Neuronal stem cell (in vitro differentiated cells): ENCODE measurements around the gene TMEM59.
A peak's percentile ranks its signal among the peaks of the same experiment; 100 is the strongest.
"Not testable (repeated sequence)": the region's sequence is repeated elsewhere in the genome, so short reads cannot be mapped to it uniquely, and the experiment has no call there.

Source experiments
- DNase-seq: peaks from one replicate; pipeline ENCODE4 v3.0.0-alpha.2; 2013; ENCODE audit warnings: low spot score
- H2AFZ ChIP-seq: one replicate; pipeline ENCODE4 v1.6.1; 2013; ENCODE audit warnings: mild to moderate bottlenecking, low read length, inconsistent platforms
- H2AK5ac ChIP-seq: 2 replicates; pipeline ENCODE4 v1.6.1; 2013; ENCODE audit warnings: low read depth, mild to moderate bottlenecking, inconsistent platforms, low read length, moderate library complexity, mixed read lengths
- H2BK120ac ChIP-seq: 2 replicates; pipeline ENCODE4 v1.6.1; 2013; ENCODE audit warnings: low read depth, mild to moderate bottlenecking, inconsistent platforms, low read length, moderate library complexity, mixed read lengths
- H2BK12ac ChIP-seq: one replicate; pipeline ENCODE4 v1.6.1; 2013; ENCODE audit warnings: low read length, inconsistent platforms
- H2BK15ac ChIP-seq: 2 replicates; pipeline ENCODE4 v1.6.1; 2013; ENCODE audit warnings: mild to moderate bottlenecking, low read length, inconsistent platforms, mixed read lengths
- H2BK5ac ChIP-seq: one replicate; pipeline ENCODE4 v1.6.1; 2013; ENCODE audit warnings: inconsistent platforms, mild to moderate bottlenecking, low read length, moderate library complexity
- H3K14ac ChIP-seq: one replicate; pipeline ENCODE4 v1.6.1; 2013; ENCODE audit warnings: low read length, inconsistent platforms
- H3K18ac ChIP-seq: 2 replicates; pipeline ENCODE4 v1.6.1; 2013; ENCODE audit warnings: low read length, inconsistent platforms
- H3K23ac ChIP-seq: 2 replicates; pipeline ENCODE4 v1.6.1; 2013; ENCODE audit warnings: low read depth, mild to moderate bottlenecking, mixed read lengths, low read length, inconsistent platforms; ENCODE audit not compliant: poor library complexity
- H3K27ac ChIP-seq: replicated peaks from 3 replicates; pipeline ENCODE4 v1.5.1; 2013; ENCODE audit warnings: low read length, inconsistent platforms
- H3K27me3 ChIP-seq, 3 experiments: 2 replicates each; pipeline ENCODE4 v1.6.1; 2013; ENCODE audit warnings: low read length in 3 of 3, mild to moderate bottlenecking in 2 of 3, inconsistent platforms in 1 of 3, low read depth in 1 of 3, mixed read lengths in 1 of 3, moderate library complexity in 1 of 3; ENCODE audit not compliant: control insufficient read depth in 3 of 3, insufficient read depth in 3 of 3
- H3K36me3 ChIP-seq, 2 donors: replicated peaks in 1 of 2; 2 replicates each; pipeline ENCODE4 v1.6.1; 2013; ENCODE audit warnings: low read length in 2 of 2; ENCODE audit not compliant: control insufficient read depth in 2 of 2, insufficient read depth in 2 of 2
- H3K4ac ChIP-seq: 2 replicates; pipeline ENCODE4 v1.6.1; 2013; ENCODE audit warnings: inconsistent platforms, mild to moderate bottlenecking, low read length, moderate library complexity
- H3K4me1 ChIP-seq, 2 donors: 1 replicate in 1 of 2; 2 replicates in 1 of 2; pipeline ENCODE4 v1.6.1; 2013; ENCODE audit warnings: low read length in 2 of 2, low read depth in 1 of 2; ENCODE audit not compliant: control insufficient read depth in 2 of 2, insufficient read depth in 1 of 2
- H3K4me2 ChIP-seq: one replicate; pipeline ENCODE4 v1.6.1; 2013; ENCODE audit warnings: mild to moderate bottlenecking, low read length, inconsistent platforms; ENCODE audit not compliant: insufficient read depth, poor library complexity, severe bottlenecking
- H3K4me3 ChIP-seq, 2 donors: 2 replicates each; pipeline ENCODE4 v1.5.1; 2013; ENCODE audit warnings: low read length in 2 of 2, mild to moderate bottlenecking in 2 of 2, inconsistent platforms in 1 of 2, moderate library complexity in 1 of 2
- H3K79me1 ChIP-seq: one replicate; pipeline ENCODE4 v1.6.1; 2013; ENCODE audit warnings: low read depth, mild to moderate bottlenecking, inconsistent platforms, low read length, moderate library complexity
- H3K9ac ChIP-seq: one replicate; pipeline ENCODE4 v1.6.1; 2013; ENCODE audit warnings: mild to moderate bottlenecking, low read depth, low read length, inconsistent platforms; ENCODE audit not compliant: poor library complexity
- H3K9me3 ChIP-seq, 2 donors: replicated peaks in 1 of 2; 2 replicates each; pipeline versions ENCODE3 to v1.6.1; 2013; ENCODE audit warnings: low read length in 2 of 2, mild to moderate bottlenecking in 2 of 2, inconsistent platforms in 1 of 2, low read depth in 1 of 2, mixed read lengths in 1 of 2, moderate library complexity in 1 of 2; ENCODE audit not compliant: control insufficient read depth in 2 of 2, insufficient read depth in 1 of 2
- H4K8ac ChIP-seq: one replicate; pipeline ENCODE4 v1.6.1; 2013; ENCODE audit warnings: low read depth, mild to moderate bottlenecking, inconsistent platforms, low read length, moderate library complexity
- H4K91ac ChIP-seq: one replicate; pipeline ENCODE4 v1.6.1; 2013; ENCODE audit warnings: low read length, low read depth, mild to moderate bottlenecking, inconsistent platforms; ENCODE audit not compliant: poor library complexity
- WGBS, 2 donors: extraction: QIAGEN DNeasy Blood & Tissue Kit; methylation state at CpG; one replicate each; pipeline ENCODE4 v1.1.7; 2013; ENCODE audit warnings: missing lambda C conversion rate in 2 of 2, mixed read lengths in 1 of 2; ENCODE audit not compliant: insufficient read length in 2 of 2, insufficient replicate concordance in 1 of 2; ENCODE audit errors: extremely low coverage in 2 of 2; 5-methylcytosine and 5-hydroxymethylcytosine counted together

Gene TMEM59

DNA sequence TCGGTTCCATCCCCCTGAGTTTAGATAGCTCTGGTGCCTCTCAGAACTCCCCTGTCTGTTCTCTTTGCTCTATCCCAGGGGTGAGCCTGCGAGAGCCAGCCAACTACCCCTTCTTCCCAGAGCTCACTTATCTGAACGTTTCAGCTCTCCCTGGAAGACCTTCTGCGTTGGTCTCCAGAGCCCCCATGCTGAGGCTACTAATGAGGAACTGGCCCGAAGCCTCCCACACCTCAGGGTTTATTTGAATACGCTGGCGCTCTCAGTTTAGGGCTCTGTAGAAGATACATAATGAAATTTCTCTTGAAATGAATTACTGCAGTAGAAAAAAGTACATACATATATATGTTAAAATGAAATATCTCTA is 43.9 kb upstream of the TMEM59 start:
- Histone ChIP-seq H2AK5ac (no peak overlapping the region), H3K9me3 (no peaks in the 10 kb centered on the region), H4K8ac (no peak overlapping the region), H3K9ac (no peak overlapping the region), H3K79me1 (no peaks in the 10 kb centered on the region), H3K4me1 (peaks cover 0 to 2% of the 10 kb centered on the region in 2 donors), H3K14ac (no peak overlapping the region), H3K27me3 (peaks cover 0 to 16% (median 0%) of the 10 kb centered on the region in 3 experiments), H3K27ac (no peak overlapping the region), H3K4me3 (no peak overlapping the region), H3K23ac (no peak overlapping the region), H3K36me3 (peaks cover 0 to 14% of the 10 kb centered on the region in 2 donors), H2BK12ac (no peak overlapping the region), H3K4ac (no peak overlapping the region), H4K91ac (no peak overlapping the region), H2BK5ac (no peak overlapping the region), H2BK15ac (no peak overlapping the region), H2BK120ac (no peak overlapping the region), H3K4me2 (no peak overlapping the region), H3K18ac (no peak overlapping the region), H2AFZ (no peak overlapping the region)
- no CpG with 5 or more reads among the region's 7 CpGs for WGBS, 2 donors
- DNase-seq = no peak

DNA sequence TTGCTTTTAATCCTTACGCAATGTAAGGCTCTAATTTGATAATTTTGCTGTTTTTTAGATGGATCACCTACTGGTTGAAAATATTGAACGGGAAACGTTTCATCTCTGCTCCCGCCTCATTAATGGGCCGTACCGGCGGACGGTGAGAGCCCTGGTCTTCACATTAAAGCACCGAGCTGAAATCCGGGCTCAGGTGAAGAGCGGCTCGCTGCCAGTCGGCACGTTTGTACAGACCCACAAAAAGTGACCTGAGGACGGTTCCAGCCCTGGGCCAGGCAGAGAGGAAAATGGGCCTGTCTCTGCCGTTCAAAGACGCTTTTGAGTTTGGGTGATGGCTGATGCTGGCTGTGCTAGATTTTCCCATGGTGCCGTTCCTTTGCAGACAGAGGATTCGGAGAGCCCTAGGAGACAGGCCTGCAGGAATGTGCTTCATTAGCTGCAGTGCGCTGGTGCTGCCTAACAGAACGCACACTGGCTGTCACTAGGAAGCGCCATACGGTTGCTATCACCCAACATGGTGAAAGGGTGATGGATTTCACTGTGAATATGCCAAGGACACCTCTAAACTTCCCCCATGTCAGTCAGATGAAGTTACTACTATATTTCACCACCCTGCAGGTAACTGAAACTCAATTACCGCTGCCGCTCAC is 43.3 kb upstream of the TMEM59 start:
- Histone ChIP-seq H2BK5ac (no peak overlapping the region), H3K4ac (no peak overlapping the region), H3K4me3 (no peak overlapping the region), H3K27me3 (peaks cover 0 to 16% (median 0%) of the 10 kb centered on the region in 3 experiments), H4K8ac (no peak overlapping the region), H2AK5ac (no peak overlapping the region), H2AFZ (no peak overlapping the region), H3K23ac (no peak overlapping the region), H3K4me2 (no peak overlapping the region), H3K36me3 (peaks cover 0 to 14% of the 10 kb centered on the region in 2 donors), H2BK15ac (no peak overlapping the region), H2BK12ac (no peak overlapping the region), H4K91ac (no peak overlapping the region), H3K9me3 (no peaks in the 10 kb centered on the region), H3K27ac (no peak overlapping the region), H3K14ac (no peak overlapping the region), H3K9ac (no peak overlapping the region), H3K4me1 (peaks cover 0 to 2% of the 10 kb centered on the region in 2 donors), H3K79me1 (no peaks in the 10 kb centered on the region), H3K18ac (no peak overlapping the region), H2BK120ac (no peak overlapping the region)
- DNase-seq = no peak
- WGBS, 2 donors = no CpG with 5 or more reads among the region's 25 CpGs

- no peak overlapping the region for H2BK120ac ChIP-seq
- H4K8ac ChIP-seq = no peak overlapping the region
- H3K9ac ChIP-seq = no peak overlapping the region
- H3K4me3 ChIP-seq = no peak overlapping the region
- no peaks in the 10 kb centered on the region for H3K9me3 ChIP-seq
- H3K4me2 ChIP-seq = no peak overlapping the region
- no peak overlapping the region for H3K18ac ChIP-seq
- H3K36me3 ChIP-seq = peaks cover 0 to 14% of the 10 kb centered on the region in 2 donors
- no peak overlapping the region for H2BK15ac ChIP-seq
- H3K4me1 ChIP-seq = peaks cover 0 to 2% of the 10 kb centered on the region in 2 donors
- no CpG with 5 or more reads among the region's 8 CpGs for WGBS, 2 donors
- H2BK12ac ChIP-seq = no peak overlapping the region
- H2AK5ac ChIP-seq = no peak overlapping the region
- DNase-seq = no peak
- H3K27me3 ChIP-seq = peaks cover 0 to 16% (median 0%) of the 10 kb centered on the region in 3 experiments
- H3K23ac ChIP-seq = no peak overlapping the region
- H3K27ac ChIP-seq = no peak overlapping the region
- no peak overlapping the region for H2AFZ ChIP-seq
- H2BK5ac ChIP-seq = no peak overlapping the region
- H3K79me1 ChIP-seq = no peaks in the 10 kb centered on the region
- H4K91ac ChIP-seq = no peak overlapping the region
- H3K14ac ChIP-seq = peak overlapping the region; percentile 87
- no peak overlapping the region for H3K4ac ChIP-seq
Measured at GRCh38 chr1:54095546-54096226, 42.7 kb upstream of the TMEM59 start.

- H3K27me3 ChIP-seq = peaks cover 0 to 16% (median 0%) of the 10 kb centered on the region in 3 experiments
- H3K23ac ChIP-seq, H4K91ac ChIP-seq, H3K4me2 ChIP-seq, H3K4ac ChIP-seq, H3K9ac ChIP-seq, H3K79me1 ChIP-seq, H3K18ac ChIP-seq, H4K8ac ChIP-seq, H2BK120ac ChIP-seq, H2BK12ac ChIP-seq, H2AFZ ChIP-seq, H3K4me1 ChIP-seq, DNase-seq, H2BK5ac ChIP-seq, H3K9me3 ChIP-seq, H2AK5ac ChIP-seq, H3K4me3 ChIP-seq, H2BK15ac ChIP-seq, H3K27ac ChIP-seq, H3K14ac ChIP-seq: not testable (repeated sequence)
- no CpG with 5 or more reads among the region's 1 CpG for WGBS, 2 donors
- peaks cover 0 to 17% of the 10 kb centered on the region in 2 donors for H3K36me3 ChIP-seq
Measured at GRCh38 chr1:54094730-54095105, 41.7 kb upstream of the TMEM59 start.
